ENCODE data around the gene ITPR3. TPM values are rescaled to one million over a fixed set of nuclear protein-coding genes. Genes with fewer than 3 reads are reported as not detected.

ITPR3 gene
- total RNA-seq, 2 experiments from 2014 or later, result 54.2 to 55.1 TPM

DNA sequence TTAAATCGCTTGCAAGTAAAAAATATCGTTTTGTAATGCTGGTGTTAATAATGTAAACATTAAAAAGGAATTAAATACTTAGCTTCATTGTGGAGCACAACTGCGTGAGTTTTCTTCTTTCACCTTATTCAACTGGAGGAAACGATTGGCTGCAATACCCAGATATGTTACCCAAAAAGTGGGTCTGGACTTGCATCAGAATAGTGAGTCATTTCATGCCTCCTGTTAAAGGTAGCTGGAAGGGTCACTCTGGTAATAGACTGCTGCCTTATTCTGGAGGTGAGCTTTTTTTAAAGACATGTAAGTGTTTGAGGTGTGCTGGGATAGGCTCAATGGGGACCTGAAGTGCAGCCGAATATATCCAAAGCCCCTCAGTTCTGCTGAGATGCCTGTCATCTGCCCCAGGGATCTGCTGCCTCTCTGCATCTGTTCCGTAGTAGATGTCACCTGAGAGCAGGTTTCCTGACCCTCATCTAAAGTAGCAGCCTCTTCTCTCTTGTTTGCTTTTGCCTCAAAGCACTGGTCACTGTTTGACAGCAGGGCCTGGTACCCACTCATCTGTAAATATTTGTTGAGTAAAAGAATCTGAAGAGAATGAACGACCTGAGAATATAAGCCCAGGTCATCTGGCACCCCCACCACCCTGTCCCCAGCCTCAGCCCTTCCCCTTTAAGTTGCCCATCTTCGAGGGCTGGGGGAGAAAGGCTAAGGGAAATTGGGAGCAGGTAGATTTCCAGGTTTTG is 95.9 kb downstream of the ITPR3 start:
- ChIA-PET CTCF (no interaction called here), POLR2A (no interaction called here)
- no peaks in the 10 kb centered on the region for H3K9me3 Mint-ChIP-seq
- H3K27ac Mint-ChIP-seq, result no peak overlapping the region
- no peak for DNase-seq
- H3K4me1 Mint-ChIP-seq, result peaks cover under 1% of the 10 kb centered on the region
- no peak overlapping the region for H3K4me3 Mint-ChIP-seq
- H3K27me3 Mint-ChIP-seq, result peaks cover 22% of the 10 kb centered on the region
- no peaks in the 10 kb centered on the region for H3K36me3 Mint-ChIP-seq (ENCODE audit: low read depth)

DNA sequence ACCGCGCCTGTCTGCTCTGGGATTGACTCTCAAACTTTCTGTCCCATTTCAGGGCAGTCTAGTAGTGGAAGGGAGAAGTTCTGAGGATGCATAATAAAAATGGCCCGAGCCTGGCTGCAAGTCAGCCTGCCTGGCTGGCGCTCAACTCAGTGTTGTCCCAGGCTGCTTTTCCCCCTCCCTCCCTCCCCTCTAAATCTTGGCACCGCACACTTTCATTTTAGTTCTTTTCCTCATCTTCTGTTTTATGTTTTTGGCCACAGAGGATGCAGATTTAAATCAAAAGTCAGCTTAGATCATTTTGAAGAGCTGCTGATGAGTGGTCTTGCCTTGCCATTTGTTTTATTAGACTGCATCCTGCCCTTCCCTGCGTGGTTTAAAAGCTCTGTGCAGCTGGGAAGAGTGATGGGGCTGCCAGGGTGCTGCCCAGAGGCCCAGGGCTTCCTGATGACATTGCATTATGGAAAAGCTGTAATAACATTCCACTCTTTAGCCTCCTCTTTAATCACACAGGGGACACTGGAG is 96.9 kb downstream of the ITPR3 start:
- H3K36me3 Mint-ChIP-seq (ENCODE audit: low read depth), result no peaks in the 10 kb centered on the region
- no peaks in the 10 kb centered on the region for H3K9me3 Mint-ChIP-seq
- CTCF ChIA-PET, result no interaction called here
- H3K4me3 Mint-ChIP-seq, result no peak overlapping the region
- H3K4me1 Mint-ChIP-seq, result no peaks in the 10 kb centered on the region
- H3K27ac Mint-ChIP-seq, result no peak overlapping the region
- peaks cover 31% of the 10 kb centered on the region for H3K27me3 Mint-ChIP-seq
- DNase-seq, result no peak
- POLR2A ChIA-PET, result no interaction called here

DNA sequence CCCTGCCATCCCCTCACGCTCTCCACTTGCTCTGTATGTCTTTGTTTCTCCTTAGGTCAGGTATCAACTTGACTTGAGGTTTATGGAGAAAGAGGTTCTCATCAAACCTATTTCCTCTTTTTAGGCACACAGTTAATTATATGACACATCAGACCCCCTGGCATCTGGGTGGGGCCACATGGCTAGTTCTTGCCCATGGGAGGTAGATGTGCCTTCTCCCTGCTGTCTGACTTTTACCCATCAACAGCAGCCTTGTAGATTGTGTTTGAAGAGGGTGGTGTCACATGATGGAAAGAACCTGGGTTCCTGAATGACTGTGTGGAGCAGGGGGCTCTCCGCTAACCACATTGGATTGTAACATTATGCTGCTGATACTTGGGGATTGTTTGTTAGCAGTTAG is 97.6 kb downstream of the ITPR3 start:
- no peak for DNase-seq
- Mint-ChIP-seq H3K4me3 (no peak overlapping the region), H3K9me3 (no peaks in the 10 kb centered on the region), H3K27me3 (peaks cover 36% of the 10 kb centered on the region), H3K4me1 (no peaks in the 10 kb centered on the region), H3K36me3 (ENCODE audit: low read depth) (no peaks in the 10 kb centered on the region), H3K27ac (no peak overlapping the region)
- ChIA-PET POLR2A (no interaction called here), CTCF (no interaction called here)

- POLR2A ChIA-PET, result interaction anchor here (0.7 kb wide), 1 partner anchor 9 kb away, joined by 3 read pairs; no protein-coding TSS in a partner anchor
- CTCF ChIA-PET, result interaction anchor here (1.6 kb wide), 1 partner anchor 8 kb away, joined by 6 read pairs; the partner anchor contains the start of gene UQCC2
- DNase-seq, result no peak
- Mint-ChIP-seq H3K27me3 (peaks cover 43% of the 10 kb centered on the region), H3K27ac (no peak overlapping the region), H3K4me1 (no peaks in the 10 kb centered on the region), H3K36me3 (ENCODE audit: low read depth) (no peaks in the 10 kb centered on the region), H3K9me3 (no peaks in the 10 kb centered on the region), H3K4me3 (no peak overlapping the region)
Measured at GRCh38 chr6:33719326-33719987, 98.3 kb downstream of the ITPR3 start.

DNA sequence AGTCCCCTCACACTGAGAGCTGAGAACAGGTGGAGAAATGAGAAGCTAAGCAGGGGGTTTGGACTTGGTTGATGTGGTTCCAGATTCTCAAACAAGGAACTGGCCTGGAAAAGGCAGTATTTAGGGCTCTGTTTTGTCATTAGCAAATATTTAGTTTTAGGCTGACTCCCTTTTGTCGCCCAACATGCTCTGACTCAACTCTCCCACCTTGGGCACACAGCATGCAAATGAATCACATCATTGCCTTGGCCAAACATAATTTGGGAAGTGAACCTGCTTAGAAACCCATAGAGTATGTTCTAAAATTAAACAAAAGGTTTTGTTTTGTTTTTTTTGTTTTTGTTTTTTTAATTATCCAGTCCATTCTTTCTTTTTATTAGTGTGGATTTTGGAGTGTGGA is 99.9 kb downstream of the ITPR3 start:
- no peaks in the 10 kb centered on the region for H3K36me3 Mint-ChIP-seq (ENCODE audit: low read depth)
- peaks cover 53% of the 10 kb centered on the region for H3K27me3 Mint-ChIP-seq
- no peak for DNase-seq
- no peak overlapping the region for H3K4me3 Mint-ChIP-seq
- H3K4me1 Mint-ChIP-seq, result no peaks in the 10 kb centered on the region
- ChIA-PET CTCF (no interaction called here), POLR2A (no interaction called here)
- H3K9me3 Mint-ChIP-seq, result no peaks in the 10 kb centered on the region
- H3K27ac Mint-ChIP-seq, result no peak overlapping the region

- Mint-ChIP-seq H3K27ac (no peak overlapping the region), H3K9me3 (no peaks in the 10 kb centered on the region), H3K4me1 (no peaks in the 10 kb centered on the region), H3K4me3 (no peak overlapping the region), H3K27me3 (peaks cover 55% of the 10 kb centered on the region), H3K36me3 (ENCODE audit: low read depth) (no peaks in the 10 kb centered on the region)
- no peak for DNase-seq
- POLR2A ChIA-PET, result no interaction called here
- CTCF ChIA-PET, result interaction anchor here (2.1 kb wide), 1 partner anchor 10 kb away, joined by 13 read pairs; the partner anchor contains the start of gene UQCC2
Measured at GRCh38 chr6:33721508-33721907, 100.4 kb downstream of the ITPR3 start.

- Mint-ChIP-seq H3K27me3 (peaks cover 57% of the 10 kb centered on the region), H3K4me3 (no peak overlapping the region), H3K27ac (no peak overlapping the region), H3K4me1 (no peaks in the 10 kb centered on the region), H3K36me3 (ENCODE audit: low read depth) (no peaks in the 10 kb centered on the region), H3K9me3 (no peaks in the 10 kb centered on the region)
- POLR2A ChIA-PET, result interaction anchor here (1.5 kb wide), 1 partner anchor 11 kb away, joined by 9 read pairs; the partner anchor contains the start of gene UQCC2
- CTCF ChIA-PET, result interaction anchor here (2.1 kb wide), 1 partner anchor 11 kb away, joined by 13 read pairs; the partner anchor contains the start of gene UQCC2
- no peak for DNase-seq
Measured at GRCh38 chr6:33722103-33722623, 101.0 kb downstream of the ITPR3 start.

DNA sequence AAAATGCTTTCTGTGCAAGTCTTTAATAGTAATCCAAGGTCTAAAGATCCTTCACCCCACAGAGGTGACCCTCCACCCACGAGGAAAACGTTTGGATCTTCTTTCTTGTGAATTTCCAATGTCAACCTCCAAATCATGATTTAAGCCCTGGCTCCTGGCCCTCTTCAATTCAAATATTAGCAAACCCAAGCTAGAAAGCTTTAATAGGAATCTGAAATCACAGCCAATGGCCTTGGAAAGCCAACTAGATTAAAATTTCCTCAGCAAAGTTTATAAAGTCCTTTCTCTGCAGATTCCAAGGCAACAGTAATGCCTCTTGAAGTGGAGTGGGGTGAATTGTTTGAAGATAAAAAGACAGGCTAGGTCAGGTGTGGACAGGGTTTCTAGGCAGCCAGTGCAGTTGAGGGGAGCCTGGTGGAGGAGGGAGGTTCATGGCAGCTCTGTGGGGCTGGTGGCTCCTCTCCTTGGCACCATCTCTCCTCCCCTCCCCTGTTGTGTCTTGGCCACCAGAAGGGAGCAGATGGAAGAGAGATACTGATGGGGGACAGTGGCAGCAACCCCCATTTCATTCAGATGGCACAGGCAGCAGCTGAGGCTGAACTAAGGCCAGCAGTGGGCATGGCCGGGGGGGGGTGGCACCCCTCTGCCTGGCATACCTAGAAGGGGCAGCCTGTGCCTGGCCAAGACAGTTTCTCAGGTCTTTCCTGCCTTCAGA is 102.4 kb downstream of the ITPR3 start:
- Mint-ChIP-seq H3K9me3 (no peaks in the 10 kb centered on the region), H3K4me1 (no peaks in the 10 kb centered on the region), H3K36me3 (ENCODE audit: low read depth) (no peaks in the 10 kb centered on the region), H3K4me3 (no peak overlapping the region), H3K27ac (no peak overlapping the region), H3K27me3 (peaks cover 56% of the 10 kb centered on the region)
- no peak for DNase-seq
- ChIA-PET CTCF (interaction anchor here (2.1 kb wide), 1 partner anchor 12 kb away, joined by 13 read pairs; the partner anchor contains the start of gene UQCC2), POLR2A (interaction anchor here (1.5 kb wide), 1 partner anchor 12 kb away, joined by 9 read pairs; the partner anchor contains the start of gene UQCC2)

- ChIA-PET POLR2A (interaction anchor here (0.9 kb wide), 1 partner anchor 13 kb away, joined by 6 read pairs; the partner anchor contains the start of gene UQCC2), CTCF (interaction anchor here (0.7 to 1.3 kb wide), 3 partner anchors 9 to 21 kb away, joined by 3 to 4 read pairs (median 4); no protein-coding TSS in a partner anchor)
- Mint-ChIP-seq H3K4me3 (no peak overlapping the region), H3K4me1 (no peaks in the 10 kb centered on the region), H3K36me3 (ENCODE audit: low read depth) (no peaks in the 10 kb centered on the region), H3K27ac (no peak overlapping the region), H3K9me3 (no peaks in the 10 kb centered on the region), H3K27me3 (peaks cover 53% of the 10 kb centered on the region)
- no peak for DNase-seq
Measured at GRCh38 chr6:33724102-33725023, 103.2 kb downstream of the ITPR3 start.

DNA sequence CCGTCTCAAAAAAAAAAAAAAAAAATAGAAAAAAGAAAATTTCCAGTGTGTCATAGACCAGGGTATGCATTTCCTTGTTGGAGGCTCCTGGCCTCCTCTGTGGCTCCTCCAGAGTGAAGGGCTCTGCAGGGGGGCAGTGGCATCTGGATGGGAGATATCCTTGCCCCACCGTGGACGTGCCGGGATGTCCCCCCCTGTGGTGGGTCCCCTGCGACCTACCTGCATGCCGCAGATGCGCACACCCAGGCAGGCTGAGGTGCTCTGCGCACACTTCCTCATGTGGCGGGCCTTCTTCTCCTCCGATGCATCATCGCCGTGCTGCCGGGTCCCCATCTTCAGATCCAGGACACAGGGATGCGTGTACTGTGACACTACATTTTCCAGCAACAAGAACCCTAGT is 104.1 kb downstream of the ITPR3 start:
- peaks cover 49% of the 10 kb centered on the region for H3K27me3 Mint-ChIP-seq
- CTCF ChIA-PET, result interaction anchor here (0.7 to 1.3 kb wide), 4 partner anchors 10 to 46 kb away, joined by 4 to 5 read pairs (median 4); partner anchors contain the start of gene UQCC2
- H3K9me3 Mint-ChIP-seq, result no peaks in the 10 kb centered on the region
- H3K36me3 Mint-ChIP-seq (ENCODE audit: low read depth), result no peaks in the 10 kb centered on the region
- no peak for DNase-seq
- no peaks in the 10 kb centered on the region for H3K4me1 Mint-ChIP-seq
- POLR2A ChIA-PET, result no interaction called here
- no peak overlapping the region for H3K4me3 Mint-ChIP-seq
- no peak overlapping the region for H3K27ac Mint-ChIP-seq

DNA sequence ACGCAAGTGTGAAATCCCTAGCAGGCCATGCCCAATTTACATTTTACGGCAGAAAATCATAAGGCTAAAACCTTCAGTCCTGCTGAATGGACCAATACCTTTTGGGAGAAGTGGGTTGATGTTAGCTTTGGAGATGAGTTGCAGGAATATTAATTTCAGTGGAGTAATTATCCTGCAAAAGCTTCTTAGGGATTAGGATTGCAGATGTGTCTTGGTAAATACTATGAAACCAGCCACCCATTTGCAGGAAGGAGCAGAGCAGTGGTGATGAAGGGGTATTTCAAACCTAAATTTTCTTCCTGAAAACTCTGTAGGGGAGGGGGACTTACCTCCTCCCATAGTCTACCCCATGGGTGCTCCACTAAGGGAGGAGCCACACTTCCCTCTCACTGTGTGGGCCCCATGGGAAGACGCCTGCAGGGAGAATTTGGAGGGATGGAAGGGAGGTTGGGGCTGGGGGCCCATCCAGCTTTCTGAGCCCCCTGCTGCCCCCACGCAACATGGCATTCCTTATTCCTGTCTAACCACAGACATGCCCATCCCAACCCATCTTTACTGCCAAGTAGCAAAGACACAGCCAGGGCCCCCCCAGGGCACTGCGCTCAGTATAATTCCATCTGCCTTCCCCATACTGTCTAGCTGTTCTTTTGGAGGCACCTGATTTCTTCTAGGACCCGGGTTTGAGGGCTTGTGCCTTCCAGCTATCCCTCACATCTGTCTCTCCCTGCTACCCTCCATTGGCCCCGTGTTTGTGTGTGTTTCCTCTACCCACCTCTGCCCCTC is 105.0 kb downstream of the ITPR3 start:
- POLR2A ChIA-PET, result no interaction called here
- Mint-ChIP-seq H3K9me3 (no peaks in the 10 kb centered on the region), H3K27me3 (peaks cover 43% of the 10 kb centered on the region), H3K27ac (no peak overlapping the region), H3K36me3 (ENCODE audit: low read depth) (no peaks in the 10 kb centered on the region), H3K4me1 (no peaks in the 10 kb centered on the region), H3K4me3 (no peak overlapping the region)
- no peak for DNase-seq
- CTCF ChIA-PET, result interaction anchor here (0.9 to 1.3 kb wide), 3 partner anchors 15 to 45 kb away, joined by 4 to 5 read pairs (median 4); partner anchors contain the start of gene UQCC2
